ENCODE data around the gene IL17REL. TPM values are rescaled to one million over a fixed set of nuclear protein-coding genes. Genes with fewer than 3 reads are reported as not detected.

The IL17REL gene
- total RNA-seq, 3 donors from 2014 or later: 0.09 to 0.43 TPM; not detected in 1

- H3K4me1 ChIP-seq (ENCODE audit: low read depth): no peaks in the 10 kb centered on the region
- peaks cover 4% of the 10 kb centered on the region for H3K9me3 ChIP-seq
- H3K36me3 ChIP-seq (ENCODE audit: low read depth): no peaks in the 10 kb centered on the region
- intact Hi-C loops (cut with DNase I, micrococcal nuclease): no loop called here
- no peak overlapping the region for H3K4me3 ChIP-seq
- DNase-seq: peak in 2 of 3 donors; percentile 2 to 8
- TF ChIP-seq CTCF (IDR thresholded peaks at IDR 0.05): no peak
- ATAC-seq: peak; percentile 23
Observed at GRCh38 chr22:50053861-50054260, 41.3 kb upstream of the IL17REL start.

GRCh38 chr22:50051930-50052329 lies 39.4 kb upstream of the IL17REL start:
- no peak for TF ChIP-seq CTCF (IDR thresholded peaks at IDR 0.05)
- intact Hi-C loops (cut with DNase I, micrococcal nuclease): no loop called here
- H3K4me3 ChIP-seq: no peak overlapping the region
- DNase-seq (peak in 1 of 3 donors; percentile 16), ATAC-seq (no peak)
- no peaks in the 10 kb centered on the region for H3K4me1 ChIP-seq (ENCODE audit: low read depth)
- peaks cover 4% of the 10 kb centered on the region for H3K9me3 ChIP-seq
- no peaks in the 10 kb centered on the region for H3K36me3 ChIP-seq (ENCODE audit: low read depth)

- no peaks in the 10 kb centered on the region for H3K36me3 ChIP-seq (ENCODE audit: low read depth)
- peaks cover 4% of the 10 kb centered on the region for H3K9me3 ChIP-seq
- intact Hi-C loops (cut with DNase I, micrococcal nuclease): no loop called here
- peak in 2 of 3 donors; percentile 9 to 31 for DNase-seq
- H3K4me1 ChIP-seq (ENCODE audit: low read depth): no peaks in the 10 kb centered on the region
- no peak for ATAC-seq
- H3K4me3 ChIP-seq: no peak overlapping the region
- no peak for TF ChIP-seq CTCF (IDR thresholded peaks at IDR 0.05)
Observed at GRCh38 chr22:50049299-50050195, 37.0 kb upstream of the IL17REL start.

GRCh38 chr22:50048836-50049235 lies 36.3 kb upstream of the IL17REL start:
- ATAC-seq: no peak
- peak in 2 of 3 donors; percentile 5 to 24 for DNase-seq
- intact Hi-C loops (cut with DNase I, micrococcal nuclease): no loop called here

GRCh38 chr22:50048061-50048765 lies 35.6 kb upstream of the IL17REL start:
- Histone ChIP-seq H3K9me3 (peaks cover under 1% of the 10 kb centered on the region), H3K36me3 (ENCODE audit: low read depth) (no peaks in the 10 kb centered on the region), H3K4me3 (no peak overlapping the region), H3K4me1 (ENCODE audit: low read depth) (no peaks in the 10 kb centered on the region)
- ATAC-seq: no peak
- no peak for TF ChIP-seq CTCF (IDR thresholded peaks at IDR 0.05)
- intact Hi-C loops (cut with DNase I, micrococcal nuclease): no loop called here
- DNase-seq: peak in 2 of 3 donors; percentile 4 to 22

More at GRCh38 chr22:50048836-50049235, 36.3 kb upstream of the IL17REL start:
- Histone ChIP-seq H3K4me3 (no peak overlapping the region), H3K9me3 (peaks cover 4% of the 10 kb centered on the region), H3K4me1 (ENCODE audit: low read depth) (no peaks in the 10 kb centered on the region), H3K36me3 (ENCODE audit: low read depth) (no peaks in the 10 kb centered on the region)
- TF ChIP-seq CTCF (IDR thresholded peaks at IDR 0.05): no peak
